Spinal cord (tissue), 10 donors: Measurements from ENCODE around the gene CLEC9A. TPM values are rescaled to one million over a fixed set of nuclear protein-coding genes. Genes with fewer than 3 reads are reported as not detected.
A peak's percentile ranks its signal among the peaks of the same experiment; 100 is the strongest.

ENCODE experiments used
- DNase-seq, 6 donors: peaks; one replicate each; pipeline versions ENCODE4 v3.0.0 to v3.0.0-alpha.2; 2013 to 2015; ENCODE audit warnings: low spot score in 6 of 6, low read depth in 4 of 6
- H3K27ac ChIP-seq: one replicate; pipeline ENCODE4 v1.5.1; 2013; ENCODE audit warnings: low read depth, low read length, control low read depth
- H3K27me3 ChIP-seq: one replicate; pipeline ENCODE4 v1.6.1; 2013; ENCODE audit warnings: low read length; ENCODE audit not compliant: control insufficient read depth, insufficient read depth
- H3K36me3 ChIP-seq: one replicate; pipeline ENCODE4 v1.6.1; 2013; ENCODE audit warnings: low read length; ENCODE audit not compliant: control insufficient read depth, insufficient read depth
- H3K4me1 ChIP-seq: one replicate; pipeline ENCODE4 v1.6.1; 2013; ENCODE audit warnings: low read length; ENCODE audit not compliant: control insufficient read depth, insufficient read depth
- H3K4me3 ChIP-seq: one replicate; pipeline ENCODE4 v1.5.1; 2013; ENCODE audit warnings: low read depth, low read length, control low read depth
- H3K9me3 ChIP-seq: one replicate; pipeline ENCODE4 v1.6.1; 2013; ENCODE audit warnings: low read length; ENCODE audit not compliant: control insufficient read depth, insufficient read depth
- WGBS: methylation state at CpG from one replicate; pipeline ENCODE4 v1.1.5; 2013; ENCODE audit warnings: missing lambda C conversion rate; ENCODE audit not compliant: insufficient coverage; 5-methylcytosine and 5-hydroxymethylcytosine counted together
- polyA plus RNA-seq, 2 donors: library from polyadenylated mRNA; unstranded; fragments of 120-200 nt; gene quantifications; one replicate each; pipeline ENCODE4 v1.2.1, GENCODE V29; 2013; ENCODE audit not compliant: insufficient read length in 2 of 2
- total RNA-seq, 2 donors: library from RNA; depleted of rRNA in 1 of 2; stranded (reverse); fragments of 120-200 nt in 1 of 2; fragments of >200 nt in 1 of 2; gene quantifications; one replicate each; pipeline versions ENCODE4 v1.2.3 to v1.2.4, GENCODE V29; 2013 to 2014
- donor health status: healthy.

CLEC9A gene
- total and polyA plus RNA-seq, 4 donors = 0.28 to 0.59 (median 0.30) TPM; not detected in 1

- Histone ChIP-seq H3K4me1 (peaks cover 19% of the 10 kb centered on the region), H3K27me3 (no peaks in the 10 kb centered on the region), H3K36me3 (no peaks in the 10 kb centered on the region), H3K27ac (peak within 1 kb of the TSS; percentile 75), H3K4me3 (peak within 1 kb of the TSS; percentile 27), H3K9me3 (no peaks in the 10 kb centered on the region)
- 22% methylated on average over 7 of the region's 10 CpGs for WGBS
- peak in 3 of 6 donors; percentile 4 to 73 (median 20) for DNase-seq
These were observed 68.3 kb downstream of the CLEC9A start, which contains the start of gene CLEC1A for GRCh38 chr12:10098791-10099190. TSS of gene CLEC1A (minus strand) at chr12:10098985. CDS start at chr12:10098922, 63 bp downstream.

GRCh38 chr12:10101042-10101579 is 70.6 kb downstream of the CLEC9A start:
- DNase-seq = peak in 4 of 6 donors; percentile 37 to 80 (median 52)
- Histone ChIP-seq H3K4me3 (no peak overlapping the region), H3K27ac (peak overlapping the region; percentile 63), H3K27me3 (no peaks in the 10 kb centered on the region), H3K9me3 (no peaks in the 10 kb centered on the region), H3K4me1 (peaks cover 19% of the 10 kb centered on the region), H3K36me3 (no peaks in the 10 kb centered on the region)
- 38% methylated on average over 4 of the region's 5 CpGs for WGBS

GRCh38 chr12:10101648-10102220 is 71.3 kb downstream of the CLEC9A start:
- no peak for DNase-seq
- Histone ChIP-seq H3K27me3 (no peaks in the 10 kb centered on the region), H3K9me3 (no peaks in the 10 kb centered on the region), H3K27ac (no peak overlapping the region), H3K36me3 (no peaks in the 10 kb centered on the region), H3K4me1 (peaks cover 19% of the 10 kb centered on the region), H3K4me3 (no peak overlapping the region)
- WGBS = 100% methylated on average over 1 of the region's 1 CpG

- WGBS = 100% methylated on average over 1 of the region's 2 CpGs
These were observed 71.8 kb downstream of the CLEC9A start for GRCh38 chr12:10102322-10102721.

GRCh38 chr12:10110256-10110844 is 79.9 kb downstream of the CLEC9A start:
- Histone ChIP-seq H3K4me1 (no peaks in the 10 kb centered on the region), H3K4me3 (no peak overlapping the region), H3K27me3 (no peaks in the 10 kb centered on the region), H3K9me3 (no peaks in the 10 kb centered on the region), H3K27ac (no peak overlapping the region), H3K36me3 (no peaks in the 10 kb centered on the region)
- DNase-seq = no peak
- 100% methylated on average over 1 of the region's 2 CpGs for WGBS

More at GRCh38 chr12:10102322-10102721, 71.8 kb downstream of the CLEC9A start:
- Histone ChIP-seq H3K36me3 (no peaks in the 10 kb centered on the region), H3K27me3 (no peaks in the 10 kb centered on the region), H3K27ac (no peak overlapping the region), H3K4me3 (no peak overlapping the region), H3K9me3 (no peaks in the 10 kb centered on the region), H3K4me1 (peaks cover 19% of the 10 kb centered on the region)
- no peak for DNase-seq

GRCh38 chr12:10111451-10111850 is 81.0 kb downstream of the CLEC9A start:
- Histone ChIP-seq H3K9me3 (no peaks in the 10 kb centered on the region), H3K27me3 (no peaks in the 10 kb centered on the region), H3K4me3 (no peak overlapping the region), H3K36me3 (no peaks in the 10 kb centered on the region), H3K4me1 (no peaks in the 10 kb centered on the region), H3K27ac (no peak overlapping the region)
- WGBS = 81% methylated on average over 38 of the region's 38 CpGs
- no peak for DNase-seq

- no peak overlapping the region for H3K27ac ChIP-seq
- H3K27me3 ChIP-seq = no peaks in the 10 kb centered on the region
- DNase-seq = no peak
- no peaks in the 10 kb centered on the region for H3K9me3 ChIP-seq
- no peaks in the 10 kb centered on the region for H3K36me3 ChIP-seq
- H3K4me1 ChIP-seq = no peaks in the 10 kb centered on the region
- 88% methylated on average over 1 of the region's 1 CpG for WGBS
- H3K4me3 ChIP-seq = no peak overlapping the region
These were observed 82.6 kb downstream of the CLEC9A start for GRCh38 chr12:10113075-10113474.

GRCh38 chr12:10113920-10114319 is 83.4 kb downstream of the CLEC9A start:
- WGBS = no CpG with 5 or more reads among the region's 1 CpG
- no peak overlapping the region for H3K4me3 ChIP-seq
- no peak overlapping the region for H3K27ac ChIP-seq
- no peaks in the 10 kb centered on the region for H3K9me3 ChIP-seq
- H3K4me1 ChIP-seq = no peaks in the 10 kb centered on the region
- no peak for DNase-seq
- H3K36me3 ChIP-seq = no peaks in the 10 kb centered on the region
- H3K27me3 ChIP-seq = no peaks in the 10 kb centered on the region

GRCh38 chr12:10115311-10115710 is 84.8 kb downstream of the CLEC9A start:
- no peak for DNase-seq
- 93% methylated on average over 13 of the region's 15 CpGs for WGBS
- no peaks in the 10 kb centered on the region for H3K4me1 ChIP-seq
- no peaks in the 10 kb centered on the region for H3K9me3 ChIP-seq
- H3K27ac ChIP-seq = no peak overlapping the region
- no peaks in the 10 kb centered on the region for H3K27me3 ChIP-seq
- H3K36me3 ChIP-seq = no peaks in the 10 kb centered on the region
- H3K4me3 ChIP-seq = no peak overlapping the region
